Loucy (cell line): ENCODE measurements around the gene PMVK.
A peak's percentile ranks its signal among the peaks of the same experiment; 100 is the strongest.
"Not testable (repeated sequence)": the region's sequence is repeated elsewhere in the genome, so short reads cannot be mapped to it uniquely, and the experiment has no call there.

Experiments
- H2AFZ ChIP-seq: fragments of 200-600 bp; sonication (generic); 2 replicates; pipeline ENCODE4 v1.6.0; 2016; ENCODE audit warnings: antibody characterized with exemption, mild to moderate bottlenecking, low read length, moderate library complexity
- H3F3A ChIP-seq: fragments of 200-600 bp; 2 replicates; pipeline ENCODE4 v1.6.0; 2016; ENCODE audit warnings: antibody characterized with exemption, low read depth, mild to moderate bottlenecking
- H3K27me3 ChIP-seq: fragments of 200-600 bp; sonication (generic); 2 replicates; pipeline ENCODE4 v1.6.1; 2014; ENCODE audit warnings: low read length, mild to moderate bottlenecking; ENCODE audit not compliant: insufficient read depth, poor library complexity, severe bottlenecking
- H3K36me3 ChIP-seq: fragments of 200-600 bp; sonication (generic); 2 replicates; pipeline ENCODE4 v1.6.1; 2016; ENCODE audit warnings: low read length; ENCODE audit not compliant: insufficient read depth
- H3K4me1 ChIP-seq: fragments of 200-600 bp; sonication (generic); 2 replicates; pipeline ENCODE4 v1.5.1; 2014; ENCODE audit warnings: low read length, mild to moderate bottlenecking; ENCODE audit not compliant: insufficient read depth, poor library complexity, severe bottlenecking
- H3K4me2 ChIP-seq: fragments of 200-600 bp; sonication (generic); 2 replicates; pipeline ENCODE4 v1.6.0; 2014; ENCODE audit warnings: antibody characterized with exemption, low read length, low read depth, mild to moderate bottlenecking; ENCODE audit not compliant: poor library complexity, severe bottlenecking
- H3K4me3 ChIP-seq: fragments of 200-600 bp; sonication (generic); 2 replicates; pipeline ENCODE4 v1.5.1; 2014; ENCODE audit warnings: low read length, mild to moderate bottlenecking, mixed read lengths; ENCODE audit not compliant: poor library complexity, severe bottlenecking
- H3K79me2 ChIP-seq: fragments of 200-600 bp; sonication (generic); 2 replicates; pipeline ENCODE4 v1.6.1; 2014; ENCODE audit warnings: low read length; ENCODE audit not compliant: insufficient read depth
- H3K9ac ChIP-seq: fragments of 200-600 bp; sonication (generic); 2 replicates; pipeline ENCODE4 v1.6.0; 2014; ENCODE audit warnings: mild to moderate bottlenecking, low read depth, low read length, moderate library complexity; ENCODE audit not compliant: poor library complexity, severe bottlenecking
- H3K9me2 ChIP-seq: fragments of 200-600 bp; sonication (generic); replicated peaks from 2 replicates; pipeline ENCODE4 v1.6.1; 2016; ENCODE audit warnings: low read depth, low read length, mixed read lengths
- H3K9me3 ChIP-seq: fragments of 200-600 bp; sonication (generic); 2 replicates; pipeline ENCODE4 v1.6.1; 2014; ENCODE audit warnings: mild to moderate bottlenecking, antibody characterized with exemption, low read length, low read depth; ENCODE audit not compliant: insufficient read depth
- H4K20me1 ChIP-seq: fragments of 200-600 bp; sonication (generic); 2 replicates; pipeline ENCODE4 v1.6.0; 2014; ENCODE audit warnings: antibody characterized with exemption, low read length, mild to moderate bottlenecking; ENCODE audit not compliant: insufficient read depth, poor library complexity, severe bottlenecking
- CTCF ChIP-seq: fragments of 200-600 bp; sonication (generic); conservative IDR thresholded peaks from 2 replicates; pipeline ENCODE4 v1.5.1; 2014; ENCODE audit warnings: mild to moderate bottlenecking, antibody characterized with exemption, low read length
- EZH2phosphoT487 ChIP-seq: fragments of 200-600 bp; IDR thresholded peaks from 2 replicates; pipeline ENCODE4 v1.6.1; 2018; ENCODE audit warnings: antibody characterized with exemption, mild to moderate bottlenecking, moderate library complexity, borderline replicate concordance

The PMVK gene

GRCh38 chr1:154982341-154982740, 45.8 kb upstream of the PMVK start:
- no peaks in the 10 kb centered on the region for H3K27me3 ChIP-seq
- peaks cover 9% of the 10 kb centered on the region; the same call in 1 of the 2 replicates for H3F3A ChIP-seq
- peaks cover 18% of the 10 kb centered on the region; the same call in 1 of the 2 replicates for H3K36me3 ChIP-seq
- peak overlapping the region; percentile 89 for H3K9ac ChIP-seq
- H3K4me3 ChIP-seq = peak overlapping the region; percentile 86
- peak overlapping the region; percentile 77; the same call in 1 of the 2 replicates for H2AFZ ChIP-seq
- H3K4me1 ChIP-seq = peaks cover 18% of the 10 kb centered on the region
- H3K4me2 ChIP-seq = peak overlapping the region; percentile 89
- no peaks in the 10 kb centered on the region for H3K9me2 ChIP-seq
- H3K79me2 ChIP-seq = peaks cover 79% of the 10 kb centered on the region
- peaks cover 14% of the 10 kb centered on the region for H4K20me1 ChIP-seq
- no peak for TF ChIP-seq EZH2phosphoT487
- TF ChIP-seq CTCF = no peak
- no peaks in the 10 kb centered on the region for H3K9me3 ChIP-seq

DNA sequence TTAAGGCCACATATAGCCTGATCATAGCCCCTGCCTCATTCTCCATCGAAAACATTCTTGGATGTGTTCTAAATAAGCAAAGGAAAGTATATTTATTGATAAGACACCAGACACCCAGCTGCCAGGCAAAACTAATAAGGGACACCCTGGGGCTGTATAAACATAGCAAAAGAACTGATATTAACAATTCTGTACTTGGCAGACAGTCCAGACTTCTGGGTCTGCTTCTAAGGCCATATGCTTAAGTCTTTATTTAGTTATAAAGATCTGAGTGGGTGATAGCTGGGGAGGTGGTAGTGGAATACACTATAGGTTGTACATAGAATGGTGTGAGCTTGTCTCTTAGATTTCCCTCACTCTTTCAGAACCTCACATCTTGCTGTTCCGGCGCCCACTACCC, 41.8 kb upstream of the PMVK start:
- no peaks in the 10 kb centered on the region for H3K9me3 ChIP-seq
- no peak overlapping the region for H3K4me3 ChIP-seq
- H3K9me2 ChIP-seq = no peaks in the 10 kb centered on the region
- peaks cover 23% of the 10 kb centered on the region for H4K20me1 ChIP-seq
- H3K4me2 ChIP-seq = peak overlapping the region; percentile 89
- no peak overlapping the region for H2AFZ ChIP-seq
- H3K9ac ChIP-seq = peak overlapping the region; percentile 95
- TF ChIP-seq CTCF = no peak
- TF ChIP-seq EZH2phosphoT487 = no peak
- no peaks in the 10 kb centered on the region for H3K27me3 ChIP-seq
- peaks cover 18% of the 10 kb centered on the region; the same call in 1 of the 2 replicates for H3K36me3 ChIP-seq
- H3F3A ChIP-seq = peaks cover 12% of the 10 kb centered on the region; the same call in 1 of the 2 replicates
- peaks cover 69% of the 10 kb centered on the region for H3K79me2 ChIP-seq
- H3K4me1 ChIP-seq = peaks cover 27% of the 10 kb centered on the region

- peaks cover 73% of the 10 kb centered on the region for H3K79me2 ChIP-seq
These were observed 41.2 kb upstream of the PMVK start for GRCh38 chr1:154977762-154978161.

DNA sequence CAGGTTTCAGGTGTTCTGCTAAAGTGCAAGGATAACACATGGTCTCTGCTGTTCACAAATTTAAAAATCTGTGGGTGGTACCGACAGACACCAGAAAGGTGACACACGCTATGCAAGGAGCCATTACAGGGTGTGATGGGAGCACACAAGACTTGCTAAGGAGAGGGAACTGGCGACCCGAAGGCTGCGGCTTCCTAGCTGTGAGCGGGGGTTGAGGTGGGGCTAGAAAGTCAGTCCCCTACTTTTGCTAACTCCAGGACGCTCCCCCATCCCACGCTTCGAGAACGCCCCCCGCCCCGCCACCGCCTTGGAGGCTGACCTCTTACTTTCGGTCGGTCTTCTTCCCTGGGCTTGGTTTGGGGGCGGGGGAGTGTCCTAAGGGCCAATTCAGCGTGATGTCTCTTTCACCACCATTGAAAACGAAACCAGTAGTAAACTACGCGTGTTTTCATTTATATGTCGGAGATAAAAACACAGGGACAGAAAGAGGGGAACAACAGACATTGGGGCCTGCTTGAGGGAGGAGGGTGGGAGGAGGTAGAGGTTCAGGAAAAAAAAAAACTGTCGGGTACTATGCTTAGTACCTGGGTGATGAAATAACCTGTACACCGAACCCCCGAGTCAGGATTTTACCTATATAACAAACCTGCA, 39.0 kb upstream of the PMVK start:
- TF ChIP-seq CTCF (no peak), EZH2phosphoT487 (no peak)
- Histone ChIP-seq H3K9me3 (no peaks in the 10 kb centered on the region), H3K4me3 (peak overlapping the region; percentile 94), H3K79me2 (peaks cover 72% of the 10 kb centered on the region), H3K4me1 (peaks cover 39% of the 10 kb centered on the region), H4K20me1 (peaks cover 32% of the 10 kb centered on the region), H3K9ac (peak overlapping the region; percentile 95), H2AFZ (no peak overlapping the region), H3K4me2 (peak overlapping the region; percentile 89), H3K27me3 (no peaks in the 10 kb centered on the region), H3K9me2 (no peaks in the 10 kb centered on the region), H3K36me3 (peaks cover 18% of the 10 kb centered on the region; the same call in 1 of the 2 replicates), H3F3A (peaks cover 3% of the 10 kb centered on the region; the same call in 1 of the 2 replicates)

More at GRCh38 chr1:154977762-154978161, 41.2 kb upstream of the PMVK start:
- Histone ChIP-seq H3F3A (peaks cover 12% of the 10 kb centered on the region; the same call in 1 of the 2 replicates), H3K4me2 (peak overlapping the region; percentile 89), H3K4me3 (peak overlapping the region; percentile 94), H3K36me3 (peaks cover 18% of the 10 kb centered on the region; the same call in 1 of the 2 replicates), H3K4me1 (peaks cover 30% of the 10 kb centered on the region), H3K9ac (peak overlapping the region; percentile 95), H4K20me1 (peaks cover 28% of the 10 kb centered on the region)
- not testable (repeated sequence) for H3K9me2 ChIP-seq, H3K9me3 ChIP-seq, H2AFZ ChIP-seq, H3K27me3 ChIP-seq
